SK-N-MC (cell line): ENCODE results near the gene LPAR1.

ENCODE experiments used
- DNase-seq: peaks from one replicate; pipeline ENCODE4 v3.0.0-alpha.2; 2011; ENCODE audit warnings: low read depth, low spot score
- H3K27ac ChIP-seq: fragments of 200-600 bp; sonication (generic); 2 replicates; pipeline ENCODE4 v1.5.1; 2016; ENCODE audit warnings: mixed run types
- H3K36me3 ChIP-seq: fragments of 200-600 bp; sonication (generic); 2 replicates; pipeline ENCODE4 v1.6.1; 2017; ENCODE audit warnings: antibody characterized with exemption, low read length, mixed read lengths; ENCODE audit not compliant: insufficient read depth
- H3K4me3 ChIP-seq: fragments of 200-600 bp; sonication (generic); 2 replicates; pipeline ENCODE4 v1.5.1; 2016
- H3K9ac ChIP-seq: fragments of 200-600 bp; sonication (generic); 2 replicates; pipeline ENCODE4 v1.8.0; 2017; ENCODE audit warnings: mixed run types, mixed read lengths; ENCODE audit not compliant: insufficient read length
- H3K9me3 ChIP-seq: fragments of 200-600 bp; sonication (generic); 2 replicates; pipeline ENCODE4 v1.6.1; 2017; ENCODE audit warnings: low read depth, mild to moderate bottlenecking, antibody characterized with exemption, low read length, moderate library complexity, mixed read lengths
- EZH2 ChIP-seq: fragments of 200-600 bp; sonication (generic); IDR thresholded peaks from one replicate; pipeline ENCODE4 v1.6.1; 2017; ENCODE audit warnings: antibody characterized with exemption
- FOXP2 ChIP-seq: optimal IDR thresholded peaks from 2 replicates; pipeline ENCODE3; 2011; ENCODE audit warnings: mild to moderate bottlenecking, moderate library complexity; ENCODE audit not compliant: insufficient read depth; ENCODE audit errors: extremely low read length, control extremely low read depth
- POLR2AphosphoS5 ChIP-seq: IDR thresholded peaks from 2 replicates; pipeline ENCODE4 v1.6.1; 2012; ENCODE audit warnings: mild to moderate bottlenecking, low read depth, low read length, borderline replicate concordance

Gene LPAR1

GRCh38 chr9:110890416-110890815, 147.9 kb downstream of the LPAR1 start:
- TF ChIP-seq FOXP2 (no peak), POLR2AphosphoS5 (no peak), EZH2 (no peak)
- Histone ChIP-seq H3K27ac (peak overlapping the region; percentile 94), H3K9me3 (no peaks in the 10 kb centered on the region), H3K9ac (no peak overlapping the region), H3K36me3 (no peaks in the 10 kb centered on the region; the same call in 1 of the 2 replicates), H3K4me3 (no peak overlapping the region)
- DNase-seq, result no peak

- H3K4me3 ChIP-seq, result no peak overlapping the region
These were observed 151.0 kb downstream of the LPAR1 start for GRCh38 chr9:110887276-110887675.

GRCh38 chr9:110886832-110887231, 151.4 kb downstream of the LPAR1 start:
- TF ChIP-seq EZH2, result no peak
- TF ChIP-seq POLR2AphosphoS5, result no peak
- no peak for TF ChIP-seq FOXP2
- H3K4me3 ChIP-seq, result no peak overlapping the region
- no peak for DNase-seq
- H3K36me3 ChIP-seq, result no peaks in the 10 kb centered on the region
- H3K9ac ChIP-seq, result no peak overlapping the region
- H3K27ac ChIP-seq, result no peak overlapping the region
- no peaks in the 10 kb centered on the region for H3K9me3 ChIP-seq

More at GRCh38 chr9:110887276-110887675, 151.0 kb downstream of the LPAR1 start:
- no peak for TF ChIP-seq POLR2AphosphoS5
- TF ChIP-seq FOXP2, result no peak
- no peak for TF ChIP-seq EZH2
- Histone ChIP-seq H3K36me3 (no peaks in the 10 kb centered on the region), H3K9ac (no peak overlapping the region), H3K9me3 (no peaks in the 10 kb centered on the region), H3K27ac (peak overlapping the region; percentile 28; the same call in 1 of the 2 replicates)
- no peak for DNase-seq

DNA sequence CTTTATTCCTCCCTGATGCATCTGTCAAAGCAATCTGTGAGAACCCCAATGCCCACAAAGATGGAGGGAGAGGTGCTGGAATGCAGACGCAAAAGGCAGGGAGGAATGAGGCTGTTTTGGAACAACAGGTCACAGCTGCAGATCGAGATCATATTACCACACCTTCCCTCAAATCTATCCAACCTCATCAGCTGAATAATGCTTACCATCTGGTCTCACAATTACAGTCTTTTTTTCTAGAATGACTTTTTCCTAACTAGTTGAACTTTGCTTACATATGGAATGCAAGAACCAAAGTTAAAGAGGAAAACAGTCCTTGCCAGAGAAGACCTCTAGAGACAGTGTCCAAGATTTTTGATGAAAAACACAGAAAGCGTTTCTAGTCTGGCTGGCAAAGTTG, 158.1 kb downstream of the LPAR1 start:
- Histone ChIP-seq H3K36me3 (peaks cover 3% of the 10 kb centered on the region), H3K4me3 (no peak overlapping the region), H3K9ac (no peak overlapping the region), H3K9me3 (no peaks in the 10 kb centered on the region), H3K27ac (peak overlapping the region; percentile 23; the same call in 1 of the 2 replicates)
- DNase-seq, result no peak
- TF ChIP-seq POLR2AphosphoS5, result no peak

DNA sequence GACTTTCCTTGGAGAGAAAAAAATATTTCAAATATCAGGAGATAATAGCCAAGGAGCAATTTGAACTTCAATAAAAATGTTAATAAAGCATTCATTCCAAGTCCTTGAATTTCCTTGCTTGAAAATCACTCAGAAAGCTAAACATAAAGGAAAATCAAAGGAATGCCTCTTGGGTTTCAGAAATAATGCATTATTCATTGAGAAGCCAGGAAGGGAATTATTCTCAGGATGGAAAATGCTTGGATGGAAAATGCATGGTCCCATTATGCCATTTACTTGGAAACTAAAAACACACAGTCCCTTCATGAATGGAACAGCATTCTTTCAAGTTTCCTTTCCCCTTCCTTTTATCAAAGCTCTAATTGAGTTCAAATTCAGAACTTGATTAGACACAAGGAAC, 160.9 kb downstream of the LPAR1 start:
- no peak for TF ChIP-seq FOXP2
- no peak; the same call in 1 of the 2 replicates for TF ChIP-seq POLR2AphosphoS5
- TF ChIP-seq EZH2, result no peak
- H3K27ac ChIP-seq, result peak overlapping the region; percentile 75
- H3K9me3 ChIP-seq, result no peaks in the 10 kb centered on the region
- peak; percentile 70 for DNase-seq
- H3K9ac ChIP-seq, result no peak overlapping the region
- H3K4me3 ChIP-seq, result no peak overlapping the region
- H3K36me3 ChIP-seq, result peaks cover 19% of the 10 kb centered on the region

DNA sequence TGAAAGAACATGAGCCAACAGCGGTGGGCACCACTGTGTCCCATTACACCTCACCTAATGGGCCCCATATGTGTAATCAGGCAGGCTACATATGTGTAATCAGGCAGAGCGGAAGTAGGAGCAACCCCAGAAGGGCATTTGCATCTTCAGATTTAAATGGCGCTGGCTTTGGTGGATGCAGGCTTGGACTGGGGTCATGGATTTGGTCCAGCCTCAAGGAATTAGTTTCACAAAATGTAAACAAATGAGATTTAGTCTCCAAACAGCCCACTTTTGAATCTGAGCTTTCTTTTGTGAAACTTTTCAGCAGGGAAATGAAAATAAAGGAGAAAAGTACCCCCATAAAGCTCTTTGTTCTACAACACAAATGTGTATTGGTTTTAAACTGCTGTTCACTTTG, 161.3 kb downstream of the LPAR1 start:
- Histone ChIP-seq H3K4me3 (no peak overlapping the region), H3K36me3 (peaks cover 19% of the 10 kb centered on the region), H3K9ac (no peak overlapping the region), H3K27ac (peak overlapping the region; percentile 75), H3K9me3 (no peaks in the 10 kb centered on the region)
- no peak for DNase-seq
- TF ChIP-seq EZH2, result no peak
- no peak for TF ChIP-seq POLR2AphosphoS5
- no peak for TF ChIP-seq FOXP2

- no peaks in the 10 kb centered on the region for H3K9me3 ChIP-seq
- no peak for DNase-seq
- H3K36me3 ChIP-seq, result peaks cover 19% of the 10 kb centered on the region
- H3K27ac ChIP-seq, result no peak overlapping the region
- H3K4me3 ChIP-seq, result no peak overlapping the region
- TF ChIP-seq EZH2, result no peak
- TF ChIP-seq FOXP2, result no peak
- no peak overlapping the region for H3K9ac ChIP-seq
These were observed 163.2 kb downstream of the LPAR1 start for GRCh38 chr9:110874963-110875674.

- peaks cover 19% of the 10 kb centered on the region for H3K36me3 ChIP-seq
- TF ChIP-seq FOXP2, result no peak
- TF ChIP-seq POLR2AphosphoS5, result no peak
- TF ChIP-seq EZH2, result no peak
- no peak overlapping the region for H3K27ac ChIP-seq
- H3K4me3 ChIP-seq, result no peak overlapping the region
- H3K9ac ChIP-seq, result no peak overlapping the region
- no peak for DNase-seq
- no peaks in the 10 kb centered on the region for H3K9me3 ChIP-seq
These were observed 165.3 kb downstream of the LPAR1 start for GRCh38 chr9:110872920-110873319.

DNA sequence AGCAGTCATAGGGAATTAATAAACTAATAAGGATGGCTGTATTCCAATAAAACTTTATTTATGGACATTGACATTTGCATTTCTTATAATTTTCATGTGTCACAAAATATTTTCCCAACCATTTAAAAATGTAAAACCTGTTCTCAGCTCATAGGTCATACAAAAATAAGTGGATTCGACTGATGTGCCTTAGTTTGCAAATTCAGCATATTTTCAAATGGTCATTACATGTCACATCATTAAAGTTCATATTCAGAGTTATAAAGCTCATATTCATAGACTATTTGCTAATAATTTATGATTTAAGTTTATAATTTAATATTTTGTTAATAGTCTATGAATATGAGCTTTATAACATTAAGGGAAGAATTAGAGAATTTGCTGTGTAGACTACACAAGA, 166.5 kb downstream of the LPAR1 start:
- H3K4me3 ChIP-seq, result no peak overlapping the region
- no peak overlapping the region for H3K9ac ChIP-seq
- no peak for DNase-seq
- H3K27ac ChIP-seq, result no peak overlapping the region
- TF ChIP-seq FOXP2 (no peak), EZH2 (no peak), POLR2AphosphoS5 (no peak)
- H3K36me3 ChIP-seq, result peaks cover 19% of the 10 kb centered on the region
- H3K9me3 ChIP-seq, result no peaks in the 10 kb centered on the region
